Caco-2 (cell line): ENCODE results near the gene OR1N1. TPM values are rescaled to one million over a fixed set of nuclear protein-coding genes. Genes with fewer than 3 reads are reported as not detected.

Source experiments
- BruUV-seq: library from RNA; stranded (reverse); fragments of 400-500 nt; replicated peaks from 2 replicates; lab custom pipeline; 2021; lab: Mats Ljungman, UMichigan
- CTCF ChIA-PET: fragments of 300-600 bp; sonication (Branson Sonifier 250); formaldehyde crosslinking; loops from one replicate; lab custom pipeline; 2022; ENCODE audit warnings: antibody characterized with exemption; lab: Charles Lee
- POLR2A ChIA-PET: fragments of 300-600 bp; sonication (Branson Sonifier 250); formaldehyde crosslinking; loops from one replicate; lab custom pipeline; 2022; ENCODE audit warnings: antibody characterized with exemption; lab: Charles Lee
- DNase-seq, 2 experiments: peaks; one replicate each; pipeline versions ENCODE4 v3.0.0 to v3.0.0-alpha.2; 2020 to 2022
- H3K27me3 ChIP-seq: replicated peaks from 2 replicates; pipeline ENCODE4 v1.6.0; 2011; ENCODE audit warnings: low read length; ENCODE audit not compliant: control insufficient read depth, insufficient read depth
- H3K36me3 ChIP-seq: 2 replicates; pipeline ENCODE4 v1.5.1; 2011; ENCODE audit warnings: low read length; ENCODE audit not compliant: control insufficient read depth, insufficient read depth
- H3K4me1 ChIP-seq: fragments of 250-450 bp; sonication (Bioruptor Pico); 2 replicates; pipeline ENCODE4 v1.5.1; 2020; ENCODE audit warnings: mild to moderate bottlenecking
- H3K4me3 ChIP-seq: 2 replicates; pipeline ENCODE4 v1.5.1; 2011; ENCODE audit warnings: low read depth, mild to moderate bottlenecking, control low read depth, low read length
- H3K9me3 ChIP-seq: fragments of 250-450 bp; sonication (Bioruptor Pico); 2 replicates; pipeline ENCODE4 v1.5.1; 2020; ENCODE audit warnings: mild to moderate bottlenecking, moderate library complexity
- H3K27ac Mint-ChIP-seq: one replicate; pipeline ENCODE4 v1.8.0; 2022; ENCODE audit warnings: mixed read lengths; ENCODE audit not compliant: unreplicated experiment
- H3K27me3 Mint-ChIP-seq: one replicate; pipeline ENCODE4 v1.8.0; 2022; ENCODE audit warnings: mixed read lengths; ENCODE audit not compliant: insufficient read depth, unreplicated experiment
- H3K36me3 Mint-ChIP-seq: one replicate; pipeline ENCODE4 v1.8.0; 2022; ENCODE audit warnings: mild to moderate bottlenecking, mixed read lengths; ENCODE audit not compliant: insufficient read depth, unreplicated experiment
- H3K4me1 Mint-ChIP-seq: one replicate; pipeline ENCODE4 v1.8.0; 2022; ENCODE audit warnings: low read depth, mixed read lengths; ENCODE audit not compliant: unreplicated experiment
- H3K4me3 Mint-ChIP-seq: one replicate; pipeline ENCODE4 v1.8.0; 2022; ENCODE audit warnings: mild to moderate bottlenecking, moderate library complexity, mixed read lengths; ENCODE audit not compliant: unreplicated experiment
- H3K9me3 Mint-ChIP-seq: one replicate; pipeline ENCODE4 v1.8.0; 2022; ENCODE audit warnings: mixed read lengths; ENCODE audit not compliant: unreplicated experiment
- intact Hi-C: fragments of 100-400 bp; cut with micrococcal nuclease; formaldehyde crosslinking; loops from one replicate; pipeline ENCODE4 v1.10.0; 2022; ENCODE audit not compliant: unreplicated experiment
- total RNA-seq: library from RNA; stranded (reverse); gene quantifications from 2 replicates; pipeline ENCODE4 v1.2.3, GENCODE V29; 2022
- TF ChIP-seq, protein P1 (sequence below), 2 experiments: fragments of 200-600 bp in 1 of 2; IDR thresholded peaks; 1 replicate in 1 of 2; 2 replicates in 1 of 2; pipeline versions ENCODE4 v1.5.1 to v1.8.0; 2011 to 2022; ENCODE audit warnings: antibody characterized with exemption in 1 of 2, control low read depth in 1 of 2, inconsistent platforms in 1 of 2, low read depth in 1 of 2, low read length in 1 of 2, mild to moderate bottlenecking in 1 of 2, moderate library complexity in 1 of 2; ENCODE audit not compliant: insufficient read depth in 1 of 2, severe bottlenecking in 1 of 2, unreplicated experiment in 1 of 2

OR1N1 gene
- total RNA-seq, 1 experiment from 2014 or later = not detected

- TF ChIP-seq, protein P1, sequence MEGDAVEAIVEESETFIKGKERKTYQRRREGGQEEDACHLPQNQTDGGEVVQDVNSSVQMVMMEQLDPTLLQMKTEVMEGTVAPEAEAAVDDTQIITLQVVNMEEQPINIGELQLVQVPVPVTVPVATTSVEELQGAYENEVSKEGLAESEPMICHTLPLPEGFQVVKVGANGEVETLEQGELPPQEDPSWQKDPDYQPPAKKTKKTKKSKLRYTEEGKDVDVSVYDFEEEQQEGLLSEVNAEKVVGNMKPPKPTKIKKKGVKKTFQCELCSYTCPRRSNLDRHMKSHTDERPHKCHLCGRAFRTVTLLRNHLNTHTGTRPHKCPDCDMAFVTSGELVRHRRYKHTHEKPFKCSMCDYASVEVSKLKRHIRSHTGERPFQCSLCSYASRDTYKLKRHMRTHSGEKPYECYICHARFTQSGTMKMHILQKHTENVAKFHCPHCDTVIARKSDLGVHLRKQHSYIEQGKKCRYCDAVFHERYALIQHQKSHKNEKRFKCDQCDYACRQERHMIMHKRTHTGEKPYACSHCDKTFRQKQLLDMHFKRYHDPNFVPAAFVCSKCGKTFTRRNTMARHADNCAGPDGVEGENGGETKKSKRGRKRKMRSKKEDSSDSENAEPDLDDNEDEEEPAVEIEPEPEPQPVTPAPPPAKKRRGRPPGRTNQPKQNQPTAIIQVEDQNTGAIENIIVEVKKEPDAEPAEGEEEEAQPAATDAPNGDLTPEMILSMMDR (IDR thresholded peaks at IDR 0.05; ENCODE audit: insufficient read depth in 1 of 2, low read depth in 1 of 2, low read length in 1 of 2, severe bottlenecking in 1 of 2, unreplicated experiment in 1 of 2) = no peak
- Mint-ChIP-seq H3K4me3 (no peak within 1 kb of the TSS), H3K27ac (no peak within 1 kb of the TSS), H3K27me3 (peaks cover 30% of the 10 kb centered on the region), H3K4me1 (no peaks in the 10 kb centered on the region), H3K36me3 (no peaks in the 10 kb centered on the region), H3K9me3 (no peaks in the 10 kb centered on the region)
- no peak for DNase-seq
- Histone ChIP-seq H3K27me3 (no peaks in the 10 kb centered on the region), H3K4me3 (no peak within 1 kb of the TSS), H3K9me3 (no peaks in the 10 kb centered on the region), H3K4me1 (no peaks in the 10 kb centered on the region), H3K36me3 (no peaks in the 10 kb centered on the region)
- BruUV-seq = no TSS peak
- POLR2A ChIA-PET = no interaction called here
- intact Hi-C loops = no loop called here
- CTCF ChIA-PET = no interaction called here
These were observed 49.3 kb downstream of the OR1N1 start, which contains the start of gene OR1J1 for GRCh38 chr9:122477826-122478225. Gene OR1J1, minus strand, starts transcription at chr9:122477926. Its CDS starts 0 bp downstream, at chr9:122477926.

DNA sequence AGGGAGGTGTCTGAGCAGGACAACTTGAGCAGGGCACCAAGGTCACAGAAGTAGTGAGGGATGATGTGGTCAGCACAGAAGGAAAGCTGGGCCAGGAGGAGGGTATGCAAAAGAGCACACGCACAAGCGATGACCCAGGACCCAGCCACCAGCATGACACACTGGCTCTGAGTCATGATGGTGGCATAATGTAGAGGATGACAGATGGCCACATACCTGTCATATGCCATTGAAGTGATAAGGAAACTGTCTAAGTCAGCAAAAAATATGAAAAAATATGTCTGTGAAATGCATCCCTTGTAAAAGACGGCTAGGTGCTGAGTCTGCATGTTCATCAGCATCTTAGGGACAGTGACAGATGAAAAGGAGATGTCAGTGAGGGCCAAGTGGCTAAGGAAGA is 49.7 kb downstream of the OR1N1 start:
- BruUV-seq = no TSS peak
- H3K9me3 Mint-ChIP-seq = no peaks in the 10 kb centered on the region
- H3K4me3 Mint-ChIP-seq = no peak overlapping the region
- TF ChIP-seq, protein P1 (IDR thresholded peaks at IDR 0.05; ENCODE audit: insufficient read depth in 1 of 2, low read depth in 1 of 2, low read length in 1 of 2, severe bottlenecking in 1 of 2, unreplicated experiment in 1 of 2) = no peak
- H3K9me3 ChIP-seq = no peaks in the 10 kb centered on the region
- H3K36me3 ChIP-seq = no peaks in the 10 kb centered on the region
- intact Hi-C loops = no loop called here
- no peaks in the 10 kb centered on the region for H3K4me1 Mint-ChIP-seq
- H3K27me3 ChIP-seq = no peaks in the 10 kb centered on the region
- no peak for DNase-seq
- ChIA-PET CTCF (no interaction called here), POLR2A (no interaction called here)
- no peak overlapping the region for H3K4me3 ChIP-seq
- no peak overlapping the region for H3K27ac Mint-ChIP-seq
- no peaks in the 10 kb centered on the region for H3K36me3 Mint-ChIP-seq
- H3K4me1 ChIP-seq = no peaks in the 10 kb centered on the region
- peaks cover 27% of the 10 kb centered on the region for H3K27me3 Mint-ChIP-seq

Other genes starting within 250 kb of the OR1N1 start
- gene PTGS1, start 156.3 kb downstream of the OR1N1 start, total RNA-seq = 0.19 and 0.29 TPM in 2 replicates
- gene OR1J1, start 49.4 kb downstream of the OR1N1 start, total RNA-seq = not detected in 2 replicates
- gene OR1J2, start 16.5 kb downstream of the OR1N1 start, total RNA-seq = not detected in 2 replicates
- not detected in 2 replicates for gene OR1J4, start 8.2 kb downstream of the OR1N1 start, total RNA-seq
- gene OR1N2, start 25.8 kb upstream of the OR1N1 start, total RNA-seq = not detected in 2 replicates
- gene OR1L8, start 56.1 kb upstream of the OR1N1 start, total RNA-seq = not detected in 2 replicates
- gene OR1Q1, start 87.4 kb upstream of the OR1N1 start, total RNA-seq = not detected in 2 replicates
- not detected in 2 replicates for gene OR1B1, start 130.3 kb upstream of the OR1N1 start, total RNA-seq
- not detected in 2 replicates for gene OR1L1, start 134.4 kb upstream of the OR1N1 start, total RNA-seq
- not detected in 2 replicates for gene OR1L3, start 147.8 kb upstream of the OR1N1 start, total RNA-seq
- gene OR1L4, start 196.7 kb upstream of the OR1N1 start, total RNA-seq = not detected in 2 replicates
- gene OR1L6, start 215.0 kb upstream of the OR1N1 start, total RNA-seq = not detected in 2 replicates